Keratinocyte (primary cell): ENCODE data around the gene PANX2.

Experiments used
- CTCF ChIP-seq, 3 experiments: IDR thresholded peaks in 1 of 3; conservative IDR thresholded peaks in 1 of 3; optimal IDR thresholded peaks in 1 of 3; 2 replicates in 2 of 3; 3 replicates in 1 of 3; pipeline versions ENCODE3 to v1.5.1; 2011; ENCODE audit warnings: low read length in 3 of 3, mild to moderate bottlenecking in 3 of 3, moderate library complexity in 2 of 3, control low read depth in 1 of 3, inconsistent platforms in 1 of 3; ENCODE audit not compliant: insufficient read depth in 2 of 3; ENCODE audit errors: extremely low read depth in 1 of 3
- EZH2 ChIP-seq: IDR thresholded peaks from one replicate; pipeline ENCODE4 v1.6.1; 2012; ENCODE audit warnings: inconsistent platforms, mild to moderate bottlenecking, low read length, moderate library complexity

GRCh38 chr22:50171319-50171964 lies 911 bp downstream of the PANX2 start:
- TF ChIP-seq CTCF (optimal IDR thresholded peaks at IDR 0.05 in 1 of 3, IDR thresholded peaks at IDR 0.05 in 1 of 3, conservative IDR thresholded peaks at IDR 0.05 in 1 of 3; ENCODE audit: extremely low read depth in 1 of 3, insufficient read depth in 2 of 3, low read length in 3 of 3): no peak
- TF ChIP-seq EZH2: no peak
